NCI-H1092 treated with DMSO at 0.1 percent for 48 hours (cell line): ENCODE results near the gene STH.
"Not testable (repeated sequence)": the region's sequence is repeated elsewhere in the genome, so short reads cannot be mapped to it uniquely, and the experiment has no call there.

ENCODE experiments used
- DNase-seq: peaks from one replicate; lab custom pipeline; 2025; lab: John Stamatoyannopoulos, UW

Gene STH, protein sequence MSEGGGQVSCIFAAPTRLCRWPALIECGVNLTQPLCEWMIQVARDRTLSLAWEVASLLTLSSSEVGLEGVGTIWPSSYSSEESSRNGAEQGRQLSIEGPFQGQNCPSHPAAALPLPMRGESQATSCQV

DNA sequence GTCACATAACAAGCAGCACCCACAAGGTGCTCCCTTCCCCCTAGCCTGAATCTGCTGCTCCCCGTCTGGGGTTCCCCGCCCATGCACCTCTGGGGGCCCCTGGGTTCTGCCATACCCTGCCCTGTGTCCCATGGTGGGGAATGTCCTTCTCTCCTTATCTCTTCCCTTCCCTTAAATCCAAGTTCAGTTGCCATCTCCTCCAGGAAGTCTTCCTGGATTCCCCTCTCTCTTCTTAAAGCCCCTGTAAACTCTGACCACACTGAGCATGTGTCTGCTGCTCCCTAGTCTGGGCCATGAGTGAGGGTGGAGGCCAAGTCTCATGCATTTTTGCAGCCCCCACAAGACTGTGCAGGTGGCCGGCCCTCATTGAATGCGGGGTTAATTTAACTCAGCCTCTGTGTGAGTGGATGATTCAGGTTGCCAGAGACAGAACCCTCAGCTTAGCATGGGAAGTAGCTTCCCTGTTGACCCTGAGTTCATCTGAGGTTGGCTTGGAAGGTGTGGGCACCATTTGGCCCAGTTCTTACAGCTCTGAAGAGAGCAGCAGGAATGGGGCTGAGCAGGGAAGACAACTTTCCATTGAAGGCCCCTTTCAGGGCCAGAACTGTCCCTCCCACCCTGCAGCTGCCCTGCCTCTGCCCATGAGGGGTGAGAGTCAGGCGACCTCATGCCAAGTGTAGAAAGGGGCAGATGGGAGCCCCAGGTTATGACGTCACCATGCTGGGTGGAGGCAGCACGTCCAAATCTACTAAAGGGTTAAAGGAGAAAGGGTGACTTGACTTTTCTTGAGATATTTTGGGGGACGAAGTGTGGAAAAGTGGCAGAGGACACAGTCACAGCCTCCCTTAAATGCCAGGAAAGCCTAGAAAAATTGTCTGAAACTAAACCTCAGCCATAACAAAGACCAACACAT, at the start of gene STH:
Gene STH (plus strand): TSS at position 264 of the 913 bp plus-strand sequence. CDS start 30 bp downstream, at position 294.
- no peak for DNase-seq

GRCh38 chr17:45949755-45950320, 49.2 kb upstream of the STH start:
- DNase-seq, result no peak

DNA sequence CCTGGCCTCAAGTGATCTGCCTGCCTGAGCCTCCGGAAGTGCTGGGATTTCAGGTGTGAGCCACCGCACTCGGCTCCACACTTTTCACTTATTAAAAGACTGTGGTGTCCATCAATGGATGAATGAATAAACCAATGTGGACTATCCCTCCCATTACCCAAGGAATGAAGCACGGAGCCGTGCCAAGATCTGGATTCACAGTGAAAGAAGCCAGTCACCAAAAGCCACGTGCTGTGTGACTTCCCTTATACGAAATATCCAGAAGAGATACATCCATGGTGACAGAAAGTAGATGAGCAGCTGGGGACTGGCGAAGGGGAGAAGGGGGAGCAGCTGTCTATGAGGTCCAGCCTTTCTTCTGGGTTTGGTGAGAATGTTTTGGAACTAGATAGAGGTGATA, 48.2 kb upstream of the STH start:
- no peak for DNase-seq

GRCh38 chr17:45951403-45951802, 47.6 kb upstream of the STH start:
- no peak for DNase-seq

DNA sequence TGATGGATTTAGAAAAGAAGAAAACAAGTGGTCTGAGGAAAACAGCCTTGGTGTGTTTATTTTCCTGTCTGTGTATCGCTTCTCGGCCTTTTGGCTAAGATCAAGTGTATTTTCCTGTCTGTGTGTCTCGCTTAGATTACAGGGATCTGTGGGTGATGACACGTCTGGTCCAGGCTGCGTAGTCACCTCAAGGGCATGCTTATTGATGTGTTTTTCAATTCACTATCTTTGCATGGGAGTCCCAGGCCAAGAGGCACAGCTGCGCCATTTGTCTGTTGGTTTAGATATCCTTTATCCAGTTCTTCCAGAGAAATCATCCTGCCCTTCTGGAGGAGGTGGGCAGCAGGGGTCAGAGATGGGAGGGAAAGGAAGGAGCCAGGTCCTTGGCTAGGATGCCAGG, 47.1 kb upstream of the STH start:
- no peak for DNase-seq

GRCh38 chr17:45952814-45953320, 46.2 kb upstream of the STH start:
- no peak for DNase-seq

GRCh38 chr17:45953561-45953960, 45.5 kb upstream of the STH start:
- no peak for DNase-seq

DNA sequence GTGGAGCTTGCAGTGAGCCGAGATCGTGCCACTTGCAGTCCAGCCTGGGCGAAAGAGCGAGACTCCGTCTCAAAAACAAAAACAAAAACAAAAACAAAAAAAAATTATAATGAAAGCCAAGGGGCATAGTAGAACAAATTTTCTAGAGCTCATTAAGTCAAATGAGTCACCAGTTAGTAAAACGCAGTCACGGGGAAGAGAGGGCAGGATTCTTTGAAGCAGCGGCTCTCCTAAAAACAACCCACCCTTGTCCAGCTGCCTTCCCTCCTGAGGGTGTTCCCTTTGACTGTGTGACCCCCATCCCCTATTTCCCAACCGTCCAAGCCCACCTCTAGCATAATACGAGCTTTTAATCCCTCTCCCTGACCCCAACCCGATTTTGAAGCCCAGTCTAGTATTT, 44.1 kb upstream of the STH start:
- DNase-seq, result no peak

DNA sequence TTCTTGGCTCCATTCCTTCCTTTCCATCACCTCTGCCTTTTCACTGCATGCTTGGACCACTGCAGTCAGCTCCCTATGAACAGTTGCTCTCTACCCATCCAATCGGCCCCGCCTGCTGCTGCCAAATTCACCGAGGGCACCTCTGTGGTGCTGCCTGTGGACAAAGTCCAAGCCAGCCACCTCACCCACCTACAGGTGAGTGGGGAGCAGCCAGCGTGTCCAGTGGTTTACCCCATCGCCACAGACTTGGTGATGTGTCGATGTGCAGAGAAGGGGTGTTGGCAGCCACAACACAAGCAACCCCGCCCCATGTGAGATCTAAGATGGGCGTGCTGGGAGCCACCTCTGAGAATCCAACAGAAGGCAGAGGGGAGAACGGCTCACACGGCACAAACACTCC, 43.7 kb upstream of the STH start:
- no peak for DNase-seq

DNA sequence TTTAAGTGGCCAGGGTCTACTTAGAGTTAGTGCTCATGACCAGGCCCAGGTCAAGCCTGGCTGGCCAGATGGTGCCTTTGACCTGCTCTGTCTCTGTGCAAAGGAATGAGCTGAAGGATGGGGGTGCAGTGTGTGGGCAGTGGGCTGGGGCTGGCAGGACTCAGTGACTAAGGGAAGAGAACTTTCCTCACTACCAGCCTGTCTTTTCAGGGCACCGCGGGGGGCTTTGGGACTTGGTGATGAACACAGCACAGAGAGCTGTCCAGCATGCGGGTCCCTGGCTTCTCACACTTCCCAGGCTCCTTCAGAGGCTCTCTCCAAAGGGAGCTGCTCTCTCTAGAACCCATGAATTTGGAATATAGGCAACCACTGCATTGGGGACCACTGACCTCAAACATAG, 43.0 kb upstream of the STH start:
- DNase-seq, result no peak

GRCh38 chr17:45956746-45957145, 42.3 kb upstream of the STH start:
- not testable (repeated sequence) for DNase-seq

GRCh38 chr17:45958307-45958706, 40.7 kb upstream of the STH start:
- DNase-seq, result no peak

- no peak for DNase-seq
These were observed 39.9 kb upstream of the STH start for GRCh38 chr17:45958994-45959665.

DNA sequence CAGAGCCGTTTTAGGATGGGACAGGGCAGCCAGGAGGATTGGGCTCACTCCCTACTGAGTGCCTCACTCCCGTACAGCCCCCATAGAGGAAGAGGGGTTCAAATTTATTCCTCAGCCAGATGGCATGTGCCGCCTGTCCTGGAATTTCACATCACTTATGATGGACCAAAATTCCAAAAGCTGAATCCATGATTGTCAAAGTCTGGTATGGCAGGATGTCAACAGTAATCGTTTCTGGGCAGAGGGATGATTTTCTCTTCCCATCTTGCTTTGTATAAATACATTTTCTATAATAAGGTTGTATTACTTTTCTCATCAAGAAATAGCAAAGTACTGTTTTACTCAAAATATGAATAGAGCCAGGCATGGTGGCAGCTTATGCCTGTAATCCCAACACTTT, 38.7 kb upstream of the STH start:
- DNase-seq, result no peak

GRCh38 chr17:45961206-45961605, 37.8 kb upstream of the STH start:
- DNase-seq, result no peak

DNA sequence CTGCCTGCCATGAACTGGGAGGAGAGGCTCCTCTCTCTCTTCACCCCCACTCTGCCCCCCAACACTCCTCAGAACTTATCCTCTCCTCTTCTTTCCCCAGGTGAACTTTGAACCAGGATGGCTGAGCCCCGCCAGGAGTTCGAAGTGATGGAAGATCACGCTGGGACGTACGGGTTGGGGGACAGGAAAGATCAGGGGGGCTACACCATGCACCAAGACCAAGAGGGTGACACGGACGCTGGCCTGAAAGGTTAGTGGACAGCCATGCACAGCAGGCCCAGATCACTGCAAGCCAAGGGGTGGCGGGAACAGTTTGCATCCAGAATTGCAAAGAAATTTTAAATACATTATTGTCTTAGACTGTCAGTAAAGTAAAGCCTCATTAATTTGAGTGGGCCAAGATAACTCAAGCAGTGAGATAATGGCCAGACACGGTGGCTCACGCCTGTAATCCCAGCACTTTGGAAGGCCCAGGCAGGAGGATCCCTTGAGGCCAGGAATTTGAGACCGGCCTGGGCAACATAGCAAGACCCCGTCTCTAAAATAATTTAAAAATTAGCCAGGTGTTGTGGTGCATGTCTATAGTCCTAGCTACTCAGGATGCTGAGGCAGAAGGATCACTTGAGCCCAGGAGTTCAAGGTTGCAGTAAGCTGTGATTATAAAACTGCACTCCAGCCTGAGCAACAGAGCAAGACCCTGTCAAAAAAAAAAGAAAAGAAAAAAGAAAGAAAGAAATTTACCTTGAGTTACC, 36.7 kb upstream of the STH start:
- DNase-seq, result no peak

- DNase-seq, result no peak
These were observed 35.8 kb upstream of the STH start for GRCh38 chr17:45963283-45963682.

- DNase-seq, result no peak
These were observed 35.2 kb upstream of the STH start for GRCh38 chr17:45963889-45964288.

- DNase-seq, result no peak
These were observed 34.4 kb upstream of the STH start for GRCh38 chr17:45964634-45965033.

- DNase-seq, result no peak
These were observed 33.2 kb upstream of the STH start for GRCh38 chr17:45965812-45966211.

DNA sequence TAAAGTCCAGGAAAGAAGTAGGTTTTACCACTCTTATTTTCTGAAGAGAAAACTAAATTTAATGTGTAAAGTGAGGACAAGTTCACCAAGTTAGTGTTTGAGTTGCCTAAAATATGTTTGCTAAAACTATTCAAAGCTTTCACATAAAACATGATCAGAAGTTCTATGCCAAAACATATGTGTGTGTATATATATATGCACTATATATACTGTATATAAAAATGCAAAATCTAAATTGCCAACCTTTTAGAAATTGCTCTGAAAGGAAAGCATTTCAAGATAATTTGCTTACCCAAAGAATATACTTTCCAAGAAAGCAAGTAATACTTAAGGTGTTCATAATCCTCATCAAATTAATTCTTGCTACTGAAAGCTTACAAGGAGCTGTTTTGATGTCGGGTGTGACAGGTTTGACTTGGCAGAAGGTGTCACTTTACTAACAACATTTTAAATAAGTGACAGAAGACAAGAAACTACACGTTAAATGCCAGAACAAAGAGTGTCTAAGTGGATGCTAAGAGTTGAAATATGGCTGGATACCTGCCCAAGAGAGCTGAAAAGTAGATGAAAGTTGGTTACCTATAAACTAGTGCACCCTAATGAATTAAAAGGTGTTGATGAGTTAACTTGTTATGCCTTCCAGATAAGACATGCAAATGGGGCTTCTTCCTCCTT, 32.3 kb upstream of the STH start:
- no peak for DNase-seq
